ENCODE data around the gene PEX12.
A peak's percentile ranks its signal among the peaks of the same experiment; 100 is the strongest.

Gene PEX12

DNA sequence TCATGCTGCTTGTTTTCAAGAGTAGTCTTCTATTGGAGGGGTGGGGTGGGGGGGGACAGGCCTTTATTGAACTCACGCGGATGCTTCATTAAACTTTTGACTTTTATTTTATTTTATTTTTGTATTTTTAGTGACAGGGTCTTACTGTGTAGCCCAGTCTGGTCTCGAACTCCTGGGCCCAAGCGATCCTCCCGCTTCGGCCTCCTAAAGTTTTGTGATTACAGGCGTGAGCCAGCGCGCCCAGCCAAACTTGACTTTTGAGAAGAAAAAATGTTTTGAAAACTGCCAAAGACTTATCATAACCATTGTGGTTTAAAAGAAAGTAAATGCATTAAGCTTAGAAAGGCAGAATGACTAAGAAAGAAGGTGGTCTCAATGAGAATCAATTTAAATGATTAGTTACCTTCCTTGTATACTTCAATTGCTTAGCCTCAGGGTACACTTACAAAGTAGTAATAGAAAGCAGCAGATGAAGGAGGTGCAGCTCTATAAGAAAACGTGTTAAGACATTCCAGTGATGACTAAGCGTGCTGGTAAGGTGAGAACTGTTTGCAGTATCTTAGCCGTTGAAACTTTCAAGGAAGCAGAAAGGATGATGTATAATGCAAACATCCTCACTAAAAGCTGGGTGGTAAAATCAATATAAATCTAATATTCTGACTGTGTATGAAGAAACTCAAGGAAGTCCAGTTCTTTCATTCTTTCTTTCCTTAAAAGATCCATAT, 10.0 kb upstream of the PEX12 start:
- Histone ChIP-seq H3K4me2 (ENCODE audit: low read length) (peak overlapping the region; percentile 80), H3K36me3 (ENCODE audit: control insufficient read depth, low read length) (no peaks in the 10 kb centered on the region), H4K20me1 (ENCODE audit: control insufficient read depth, insufficient read depth, low read depth, low read length) (no peaks in the 10 kb centered on the region), H3K27ac (ENCODE audit: low read depth, low read length) (no peak overlapping the region), H3F3A (ENCODE audit: control insufficient read depth, insufficient read depth) (peaks cover 3% of the 10 kb centered on the region; the same call in 1 of the 2 replicates), H3K9me2 (replicated peaks; ENCODE audit: control insufficient read depth, low read length) (no peaks in the 10 kb centered on the region), H3K4me3 (ENCODE audit: low read length) (peak overlapping the region; percentile 96), H3K27me3 (ENCODE audit: control insufficient read depth, low read length) (no peaks in the 10 kb centered on the region; the same call in 1 of the 2 replicates), H3K79me2 (ENCODE audit: control insufficient read depth, low read length) (peaks cover 57% of the 10 kb centered on the region), H3K9me3 (ENCODE audit: control insufficient read depth, insufficient read depth, low read length) (no peaks in the 10 kb centered on the region), H3K4me1 (ENCODE audit: control insufficient read depth, low read length) (peaks cover 22% of the 10 kb centered on the region)
- TF ChIP-seq EZH2phosphoT487 (IDR thresholded peaks at IDR 0.05; ENCODE audit: borderline replicate concordance, low read length), result no peak
- TF ChIP-seq, protein P1, sequence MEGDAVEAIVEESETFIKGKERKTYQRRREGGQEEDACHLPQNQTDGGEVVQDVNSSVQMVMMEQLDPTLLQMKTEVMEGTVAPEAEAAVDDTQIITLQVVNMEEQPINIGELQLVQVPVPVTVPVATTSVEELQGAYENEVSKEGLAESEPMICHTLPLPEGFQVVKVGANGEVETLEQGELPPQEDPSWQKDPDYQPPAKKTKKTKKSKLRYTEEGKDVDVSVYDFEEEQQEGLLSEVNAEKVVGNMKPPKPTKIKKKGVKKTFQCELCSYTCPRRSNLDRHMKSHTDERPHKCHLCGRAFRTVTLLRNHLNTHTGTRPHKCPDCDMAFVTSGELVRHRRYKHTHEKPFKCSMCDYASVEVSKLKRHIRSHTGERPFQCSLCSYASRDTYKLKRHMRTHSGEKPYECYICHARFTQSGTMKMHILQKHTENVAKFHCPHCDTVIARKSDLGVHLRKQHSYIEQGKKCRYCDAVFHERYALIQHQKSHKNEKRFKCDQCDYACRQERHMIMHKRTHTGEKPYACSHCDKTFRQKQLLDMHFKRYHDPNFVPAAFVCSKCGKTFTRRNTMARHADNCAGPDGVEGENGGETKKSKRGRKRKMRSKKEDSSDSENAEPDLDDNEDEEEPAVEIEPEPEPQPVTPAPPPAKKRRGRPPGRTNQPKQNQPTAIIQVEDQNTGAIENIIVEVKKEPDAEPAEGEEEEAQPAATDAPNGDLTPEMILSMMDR (IDR thresholded peaks at IDR 0.05; ENCODE audit: low read depth, low read length, poor library complexity, severe bottlenecking), result no peak

DNA sequence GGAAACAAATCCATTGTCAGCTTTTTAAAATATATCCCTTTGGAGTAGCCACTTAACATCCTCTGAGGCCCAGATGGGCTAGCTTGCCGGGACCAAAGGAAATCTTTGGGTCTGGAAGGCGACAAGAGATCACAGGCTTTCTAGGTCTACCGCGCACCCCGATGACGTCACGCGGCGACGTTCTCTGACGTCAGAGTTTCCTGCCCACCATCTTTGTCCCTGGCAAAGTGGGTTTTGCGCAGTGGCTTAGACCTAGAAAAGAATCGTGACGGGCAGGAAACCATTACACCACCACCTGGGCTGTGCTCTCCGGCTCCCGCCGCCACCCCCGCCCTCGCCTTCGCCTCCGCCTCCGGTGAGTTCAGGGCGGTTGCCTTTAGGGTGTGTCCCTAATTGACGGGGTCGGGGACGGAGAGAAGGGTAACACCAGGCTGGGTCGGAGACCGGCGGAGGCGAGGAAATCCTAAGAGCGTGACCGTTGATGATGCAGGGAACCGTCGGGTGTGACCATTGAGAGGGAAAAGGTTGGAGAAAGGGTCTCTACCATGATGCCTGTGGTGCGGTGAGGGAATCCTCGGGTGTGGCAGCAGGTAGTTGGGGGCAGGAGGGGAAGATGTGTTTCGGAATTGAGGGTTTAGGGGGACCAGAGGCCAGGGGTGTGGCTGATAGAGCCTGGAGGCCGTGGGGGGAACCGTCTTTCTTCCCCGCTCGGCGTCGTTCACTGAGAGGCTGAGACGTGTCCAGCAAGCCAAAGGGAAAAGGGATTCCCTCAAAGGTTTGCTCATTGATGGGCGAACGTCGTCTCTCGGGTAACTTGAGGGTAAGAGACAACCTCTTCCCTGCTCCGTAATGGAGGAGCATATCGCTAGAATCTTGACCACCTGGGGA, 8.9 kb upstream of the PEX12 start, which contains the start of gene AP2B1:
Gene AP2B1 (plus strand): TSS at position 249 of the 888 bp plus-strand sequence. CDS start 6,709 bp downstream, outside the sequence.
- Histone ChIP-seq H3K27me3 (ENCODE audit: control insufficient read depth, low read length) (no peaks in the 10 kb centered on the region; the same call in 1 of the 2 replicates), H3K79me2 (ENCODE audit: control insufficient read depth, low read length) (peaks cover 49% of the 10 kb centered on the region), H3K9me2 (replicated peaks; ENCODE audit: control insufficient read depth, low read length) (no peaks in the 10 kb centered on the region), H3K27ac (ENCODE audit: low read depth, low read length) (peak within 1 kb of the TSS; percentile 62), H3K36me3 (ENCODE audit: control insufficient read depth, low read length) (no peaks in the 10 kb centered on the region), H3K4me3 (ENCODE audit: low read length) (peak within 1 kb of the TSS; percentile 96), H4K20me1 (ENCODE audit: control insufficient read depth, insufficient read depth, low read depth, low read length) (no peaks in the 10 kb centered on the region), H3K4me2 (ENCODE audit: low read length) (peak within 1 kb of the TSS; percentile 80), H3K4me1 (ENCODE audit: control insufficient read depth, low read length) (peaks cover 22% of the 10 kb centered on the region), H3K9me3 (ENCODE audit: control insufficient read depth, insufficient read depth, low read length) (no peaks in the 10 kb centered on the region), H3F3A (ENCODE audit: control insufficient read depth, insufficient read depth) (peaks cover 3% of the 10 kb centered on the region; the same call in 1 of the 2 replicates)
- TF ChIP-seq, protein P1 (IDR thresholded peaks at IDR 0.05; ENCODE audit: low read depth, low read length, poor library complexity, severe bottlenecking), result no peak
- TF ChIP-seq EZH2phosphoT487 (IDR thresholded peaks at IDR 0.05; ENCODE audit: borderline replicate concordance, low read length), result no peak

GRCh38 chr17:35586569-35587073, 8.2 kb upstream of the PEX12 start:
- H3K4me2 ChIP-seq (ENCODE audit: low read length), result peak overlapping the region; percentile 80
- no peaks in the 10 kb centered on the region for H3K36me3 ChIP-seq (ENCODE audit: control insufficient read depth, low read length)
- no peaks in the 10 kb centered on the region for H3K9me3 ChIP-seq (ENCODE audit: control insufficient read depth, insufficient read depth, low read length)
- peaks cover 22% of the 10 kb centered on the region for H3K4me1 ChIP-seq (ENCODE audit: control insufficient read depth, low read length)
- H3F3A ChIP-seq (ENCODE audit: control insufficient read depth, insufficient read depth), result peaks cover 3% of the 10 kb centered on the region; the same call in 1 of the 2 replicates
- peaks cover 42% of the 10 kb centered on the region for H3K79me2 ChIP-seq (ENCODE audit: control insufficient read depth, low read length)
- H3K9me2 ChIP-seq (replicated peaks; ENCODE audit: control insufficient read depth, low read length), result no peaks in the 10 kb centered on the region
- no peaks in the 10 kb centered on the region; the same call in 1 of the 2 replicates for H3K27me3 ChIP-seq (ENCODE audit: control insufficient read depth, low read length)
- H3K27ac ChIP-seq (ENCODE audit: low read depth, low read length), result peak overlapping the region; percentile 62
- TF ChIP-seq, protein P1 (IDR thresholded peaks at IDR 0.05; ENCODE audit: low read depth, low read length, poor library complexity, severe bottlenecking), result no peak
- peak overlapping the region; percentile 96 for H3K4me3 ChIP-seq (ENCODE audit: low read length)
- no peaks in the 10 kb centered on the region for H4K20me1 ChIP-seq (ENCODE audit: control insufficient read depth, insufficient read depth, low read depth, low read length)

Measured in DOHH2 (cell line).